SU-DHL-6 (cell line): ENCODE results near the gene RRM2.

ENCODE experiments used
- EZH2phosphoT487 ChIP-seq: fragments of 200-600 bp; sonication (generic), shearing (Covaris generic); conservative IDR thresholded peaks from 2 replicates; pipeline ENCODE4 v1.6.1; 2018; ENCODE audit warnings: mild to moderate bottlenecking, antibody characterized with exemption, low read length, moderate library complexity, mixed read lengths
- TF ChIP-seq, protein P1 (sequence below): fragments of 200-600 bp; sonication (generic); IDR thresholded peaks from one replicate; pipeline ENCODE4 v1.5.1; 2017; ENCODE audit warnings: antibody characterized with exemption, mild to moderate bottlenecking, low read length, moderate library complexity; ENCODE audit not compliant: insufficient read depth, poor library complexity, severe bottlenecking

DNA sequence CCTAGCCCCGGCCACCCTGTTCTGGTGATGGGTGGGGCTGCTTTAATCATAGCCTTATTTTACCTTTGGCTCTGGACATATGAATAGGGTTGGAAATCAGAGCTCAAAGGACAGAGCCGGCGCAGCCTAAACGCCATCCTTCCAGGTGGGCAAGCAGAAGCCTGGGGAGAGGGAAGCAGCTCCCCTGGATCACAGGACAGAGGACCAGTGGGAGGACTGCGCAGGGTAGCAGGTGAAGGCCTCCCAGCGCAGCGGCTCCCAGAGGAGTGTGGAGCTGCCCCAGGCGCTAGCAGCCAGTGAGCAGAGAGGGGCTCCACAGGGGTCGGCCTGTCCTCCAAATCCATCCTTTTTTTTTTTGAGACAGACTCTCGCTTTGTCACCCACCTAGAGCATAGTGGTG lies 25.9 kb upstream of the RRM2 start:
- TF ChIP-seq, protein P1, sequence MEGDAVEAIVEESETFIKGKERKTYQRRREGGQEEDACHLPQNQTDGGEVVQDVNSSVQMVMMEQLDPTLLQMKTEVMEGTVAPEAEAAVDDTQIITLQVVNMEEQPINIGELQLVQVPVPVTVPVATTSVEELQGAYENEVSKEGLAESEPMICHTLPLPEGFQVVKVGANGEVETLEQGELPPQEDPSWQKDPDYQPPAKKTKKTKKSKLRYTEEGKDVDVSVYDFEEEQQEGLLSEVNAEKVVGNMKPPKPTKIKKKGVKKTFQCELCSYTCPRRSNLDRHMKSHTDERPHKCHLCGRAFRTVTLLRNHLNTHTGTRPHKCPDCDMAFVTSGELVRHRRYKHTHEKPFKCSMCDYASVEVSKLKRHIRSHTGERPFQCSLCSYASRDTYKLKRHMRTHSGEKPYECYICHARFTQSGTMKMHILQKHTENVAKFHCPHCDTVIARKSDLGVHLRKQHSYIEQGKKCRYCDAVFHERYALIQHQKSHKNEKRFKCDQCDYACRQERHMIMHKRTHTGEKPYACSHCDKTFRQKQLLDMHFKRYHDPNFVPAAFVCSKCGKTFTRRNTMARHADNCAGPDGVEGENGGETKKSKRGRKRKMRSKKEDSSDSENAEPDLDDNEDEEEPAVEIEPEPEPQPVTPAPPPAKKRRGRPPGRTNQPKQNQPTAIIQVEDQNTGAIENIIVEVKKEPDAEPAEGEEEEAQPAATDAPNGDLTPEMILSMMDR: no peak
- TF ChIP-seq EZH2phosphoT487: no peak
